ENCODE data around the gene PHF14. TPM values are rescaled to one million over a fixed set of nuclear protein-coding genes. Genes with fewer than 3 reads are reported as not detected.

Gene PHF14
- total and polyA plus RNA-seq, 4 donors, result 6.9 to 24.4 (median 15.3) TPM

DNA sequence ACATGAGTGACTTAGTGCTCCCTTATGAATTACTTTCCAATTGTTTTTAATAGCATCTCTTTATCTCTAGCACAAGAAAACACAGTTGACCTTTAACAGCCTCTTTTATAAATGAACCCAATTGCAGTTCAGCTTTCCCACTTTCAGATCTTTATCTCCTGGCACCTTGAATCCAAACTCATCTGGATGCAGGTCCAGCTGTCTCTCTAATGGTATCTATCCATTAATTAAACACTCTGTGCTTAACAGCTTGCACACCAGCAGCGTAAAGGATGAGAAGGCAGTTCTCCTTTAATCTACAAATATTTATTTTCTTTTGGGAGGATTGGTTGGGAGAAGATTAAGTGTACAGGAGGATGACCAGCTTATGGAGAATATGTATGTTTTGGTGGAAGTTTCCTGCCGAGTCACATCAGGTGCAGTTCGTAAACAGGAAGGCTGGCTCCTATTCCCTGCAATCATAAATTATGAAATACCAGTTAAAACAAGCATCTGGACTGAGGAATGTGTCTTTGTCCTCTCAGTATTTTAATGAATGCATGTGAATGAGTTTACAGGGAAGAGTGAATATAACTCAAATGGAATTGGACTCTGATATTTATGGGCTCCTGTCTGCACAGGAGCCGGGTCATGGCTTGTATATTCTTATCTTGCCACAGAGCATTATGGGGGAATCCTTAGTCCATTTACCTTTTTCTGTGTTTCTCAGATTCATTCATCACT, 232.7 kb downstream of the PHF14 start:
- TF ChIP-seq YY1 (IDR thresholded peaks at IDR 0.05) (no peak), SP1 (IDR thresholded peaks at IDR 0.05) (no peak), TAF1 (conservative IDR thresholded peaks at IDR 0.05) (no peak), HNF4G (IDR thresholded peaks at IDR 0.05) (no peak), JUND (IDR thresholded peaks at IDR 0.05) (no peak), FOXA2 (IDR thresholded peaks at IDR 0.05) (no peak)
- TF ChIP-seq, protein P1, sequence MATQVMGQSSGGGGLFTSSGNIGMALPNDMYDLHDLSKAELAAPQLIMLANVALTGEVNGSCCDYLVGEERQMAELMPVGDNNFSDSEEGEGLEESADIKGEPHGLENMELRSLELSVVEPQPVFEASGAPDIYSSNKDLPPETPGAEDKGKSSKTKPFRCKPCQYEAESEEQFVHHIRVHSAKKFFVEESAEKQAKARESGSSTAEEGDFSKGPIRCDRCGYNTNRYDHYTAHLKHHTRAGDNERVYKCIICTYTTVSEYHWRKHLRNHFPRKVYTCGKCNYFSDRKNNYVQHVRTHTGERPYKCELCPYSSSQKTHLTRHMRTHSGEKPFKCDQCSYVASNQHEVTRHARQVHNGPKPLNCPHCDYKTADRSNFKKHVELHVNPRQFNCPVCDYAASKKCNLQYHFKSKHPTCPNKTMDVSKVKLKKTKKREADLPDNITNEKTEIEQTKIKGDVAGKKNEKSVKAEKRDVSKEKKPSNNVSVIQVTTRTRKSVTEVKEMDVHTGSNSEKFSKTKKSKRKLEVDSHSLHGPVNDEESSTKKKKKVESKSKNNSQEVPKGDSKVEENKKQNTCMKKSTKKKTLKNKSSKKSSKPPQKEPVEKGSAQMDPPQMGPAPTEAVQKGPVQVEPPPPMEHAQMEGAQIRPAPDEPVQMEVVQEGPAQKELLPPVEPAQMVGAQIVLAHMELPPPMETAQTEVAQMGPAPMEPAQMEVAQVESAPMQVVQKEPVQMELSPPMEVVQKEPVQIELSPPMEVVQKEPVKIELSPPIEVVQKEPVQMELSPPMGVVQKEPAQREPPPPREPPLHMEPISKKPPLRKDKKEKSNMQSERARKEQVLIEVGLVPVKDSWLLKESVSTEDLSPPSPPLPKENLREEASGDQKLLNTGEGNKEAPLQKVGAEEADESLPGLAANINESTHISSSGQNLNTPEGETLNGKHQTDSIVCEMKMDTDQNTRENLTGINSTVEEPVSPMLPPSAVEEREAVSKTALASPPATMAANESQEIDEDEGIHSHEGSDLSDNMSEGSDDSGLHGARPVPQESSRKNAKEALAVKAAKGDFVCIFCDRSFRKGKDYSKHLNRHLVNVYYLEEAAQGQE (IDR thresholded peaks at IDR 0.05), result no peak
- TF ChIP-seq, protein P2, sequence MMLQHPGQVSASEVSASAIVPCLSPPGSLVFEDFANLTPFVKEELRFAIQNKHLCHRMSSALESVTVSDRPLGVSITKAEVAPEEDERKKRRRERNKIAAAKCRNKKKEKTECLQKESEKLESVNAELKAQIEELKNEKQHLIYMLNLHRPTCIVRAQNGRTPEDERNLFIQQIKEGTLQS (IDR thresholded peaks at IDR 0.05), result no peak
- TF ChIP-seq, protein P3, sequence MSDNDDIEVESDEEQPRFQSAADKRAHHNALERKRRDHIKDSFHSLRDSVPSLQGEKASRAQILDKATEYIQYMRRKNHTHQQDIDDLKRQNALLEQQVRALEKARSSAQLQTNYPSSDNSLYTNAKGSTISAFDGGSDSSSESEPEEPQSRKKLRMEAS (IDR thresholded peaks at IDR 0.05), result no peak
- Histone ChIP-seq H3K4me3 (ENCODE audit: low read depth in 1 of 3, low read length in 3 of 3) (no peak overlapping the region), H3K36me3 (ENCODE audit: control insufficient read depth in 4 of 4, insufficient read depth in 3 of 4, low read depth in 1 of 4, low read length in 3 of 4) (peaks cover 0 to 22% (median 10%) of the 10 kb centered on the region in 4 donors), H3K27me3 (ENCODE audit: control insufficient read depth in 4 of 4, insufficient read depth in 4 of 4, low read length in 3 of 4) (no peaks in the 10 kb centered on the region), H3K9me3 (ENCODE audit: control insufficient read depth in 4 of 4, low read length in 3 of 4) (no peaks in the 10 kb centered on the region), H3K9ac (ENCODE audit: low read depth in 1 of 2, low read length in 2 of 2) (no peak overlapping the region), H3K4me1 (ENCODE audit: control insufficient read depth in 4 of 4, insufficient read depth in 4 of 4, low read length in 3 of 4) (peaks cover 0 to 5% (median 2%) of the 10 kb centered on the region in 4 donors), H3K27ac (ENCODE audit: low read depth in 1 of 2, low read length in 2 of 2) (no peak overlapping the region)
- 70% methylated on average over 4 of the region's 4 CpGs for WGBS
- DNase-seq (ENCODE audit: low spot score), result no peak

DNA sequence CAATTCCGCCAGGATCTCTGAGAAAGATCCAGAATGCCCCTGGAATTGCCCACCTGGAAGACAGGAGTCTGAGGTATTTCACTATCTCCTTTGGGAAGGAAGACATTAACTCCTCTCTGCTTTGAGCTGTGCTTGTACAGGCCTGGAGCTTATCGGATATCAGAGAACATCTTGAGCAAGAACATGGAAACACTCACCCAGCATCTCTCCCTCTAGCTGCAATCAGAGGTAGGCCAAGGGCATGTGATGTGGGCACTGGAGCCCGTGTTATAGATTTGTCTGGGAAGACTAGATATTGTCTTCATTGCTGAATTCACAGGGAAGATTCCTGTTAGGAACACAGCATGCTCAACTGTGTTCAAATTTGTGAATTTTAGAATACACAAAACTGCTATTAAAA, 233.9 kb downstream of the PHF14 start:
- Histone ChIP-seq H3K27ac (ENCODE audit: low read depth in 1 of 2, low read length in 2 of 2) (no peak overlapping the region), H3K9me3 (ENCODE audit: control insufficient read depth in 4 of 4, low read length in 3 of 4) (no peaks in the 10 kb centered on the region), H3K36me3 (ENCODE audit: control insufficient read depth in 4 of 4, insufficient read depth in 3 of 4, low read depth in 1 of 4, low read length in 3 of 4) (peaks cover 0 to 22% (median 10%) of the 10 kb centered on the region in 4 donors), H3K27me3 (ENCODE audit: control insufficient read depth in 4 of 4, insufficient read depth in 4 of 4, low read length in 3 of 4) (no peaks in the 10 kb centered on the region), H3K4me1 (ENCODE audit: control insufficient read depth in 4 of 4, insufficient read depth in 4 of 4, low read length in 3 of 4) (peaks cover 0 to 12% (median 9%) of the 10 kb centered on the region in 4 donors), H3K9ac (ENCODE audit: low read depth in 1 of 2, low read length in 2 of 2) (no peak overlapping the region), H3K4me3 (ENCODE audit: low read depth in 1 of 3, low read length in 3 of 3) (no peak overlapping the region)
- no peak for DNase-seq (ENCODE audit: low spot score)
- 80% methylated on average over 3 of the region's 3 CpGs for WGBS
- TF ChIP-seq RAD21 (IDR thresholded peaks at IDR 0.05) (peak in 1 of 2 donors; percentile 27), JUND (IDR thresholded peaks at IDR 0.05) (no peak)
- TF ChIP-seq, protein P1 (IDR thresholded peaks at IDR 0.05), result no peak
